K562 (cell line): ENCODE measurements around the gene CCDC85C. TPM values are rescaled to one million over a fixed set of nuclear protein-coding genes. Genes with fewer than 3 reads are reported as not detected.
A peak's percentile ranks its signal among the peaks of the same experiment; 100 is the strongest.

Source experiments
- ADNP ChIP-seq: fragments of 200-800 bp; sonication (Bioruptor generic); IDR thresholded peaks from 2 replicates; pipeline ENCODE4 v1.6.1; 2016; ENCODE audit warnings: missing genetic modification characterization, missing compliant biosample characterization
- CSDE1 ChIP-seq, 2 experiments: fragments of 450-650 bp; IDR thresholded peaks; 2 replicates each; pipeline ENCODE4 v1.6.1; 2016; ENCODE audit warnings: mild to moderate bottlenecking in 1 of 2
- MXI1 ChIP-seq: IDR thresholded peaks from 2 replicates; pipeline ENCODE4 v1.6.1; 2011; ENCODE audit warnings: low read depth, mild to moderate bottlenecking, improper control_type of control experiment, low read length
- NFE2L1 ChIP-seq: fragments of 450-650 bp; IDR thresholded peaks from 2 replicates; pipeline ENCODE4 v1.6.1; 2016; ENCODE audit warnings: missing genetic modification characterization, low read depth, mild to moderate bottlenecking, missing compliant biosample characterization, moderate library complexity, borderline replicate concordance
- NKRF ChIP-seq: fragments of 450-650 bp; IDR thresholded peaks from 2 replicates; pipeline ENCODE4 v1.6.1; 2016; ENCODE audit warnings: borderline replicate concordance
- POLR2AphosphoS5 ChIP-seq: IDR thresholded peaks from 2 replicates; pipeline ENCODE4 v1.6.1; 2011; ENCODE audit warnings: mild to moderate bottlenecking, low read depth, low read length, moderate library complexity; ENCODE audit not compliant: control insufficient read depth, insufficient read depth
- PYGO2 ChIP-seq: fragments of 450-650 bp; IDR thresholded peaks from 2 replicates; pipeline ENCODE4 v1.6.1; 2016; ENCODE audit warnings: mild to moderate bottlenecking, missing genetic modification characterization, moderate library complexity, missing compliant biosample characterization
- SAFB2 ChIP-seq: fragments of 200-400 bp; formaldehyde crosslinking; IDR thresholded peaks from 2 replicates; pipeline ENCODE4 v1.6.1; 2018; ENCODE audit warnings: borderline replicate concordance, low read length, low read depth, moderate library complexity; ENCODE audit not compliant: severe bottlenecking
- TEAD1 ChIP-seq, 2 experiments: fragments of 450-650 bp in 1 of 2; sonication (generic) in 1 of 2; formaldehyde crosslinking; IDR thresholded peaks; 2 replicates each; pipeline versions ENCODE4 v1.4.0 to v1.8.0; 2020 to 2022; ENCODE audit warnings: mild to moderate bottlenecking in 2 of 2, missing genetic modification reagents in 1 of 2
- ZC3H8 ChIP-seq: fragments of 450-650 bp; IDR thresholded peaks from 2 replicates; pipeline ENCODE4 v1.6.1; 2017
- ZNF165 ChIP-seq: fragments of 250-450 bp; sonication (Bioruptor Pico); IDR thresholded peaks from 2 replicates; pipeline ENCODE4 v1.4.0; 2020; ENCODE audit warnings: borderline replicate concordance
- ZNF197 ChIP-seq: fragments of 200-800 bp; sonication (Bioruptor generic); IDR thresholded peaks from 2 replicates; pipeline ENCODE4 v1.6.1; 2016; ENCODE audit warnings: low read depth, missing genetic modification characterization, missing compliant biosample characterization
- ZNF239 ChIP-seq: fragments of 250-450 bp; sonication (Bioruptor Pico); IDR thresholded peaks from 2 replicates; pipeline ENCODE4 v1.4.0; 2020; ENCODE audit warnings: mild to moderate bottlenecking
- ZNF644 ChIP-seq: fragments of 200-800 bp; sonication (Bioruptor generic); IDR thresholded peaks from 2 replicates; pipeline ENCODE4 v1.6.1; 2016; ENCODE audit warnings: low read depth, missing genetic modification characterization, missing compliant biosample characterization
- ZNF668 ChIP-seq: fragments of 250-450 bp; sonication (Bioruptor Pico); IDR thresholded peaks from 2 replicates; pipeline ENCODE4 v1.8.0; 2022; ENCODE audit warnings: mild to moderate bottlenecking, inconsistent platforms
- polyA plus RNA-seq, 8 experiments: library from polyadenylated mRNA; depleted of rRNA in 4 of 8; stranded (reverse) in 5 of 8; unstranded in 3 of 8; fragments of >200 nt; fragmentation: Nextera tagmentation in 2 of 8; fragmentation: Illumina TruSeq in 1 of 8; extraction: Ambion mirVana in 2 of 8; extraction: Trizol in 1 of 8; gene quantifications; 2 replicates each; pipeline versions ENCODE4 v1.2.1 to v1.2.3, GENCODE V29; 2011 to 2014; ENCODE audit warnings: inconsistent platforms in 1 of 8, missing spikeins in 1 of 8
- total RNA-seq, 7 experiments: library from RNA; depleted of rRNA in 6 of 7; stranded (reverse); fragments of >200 nt in 6 of 7; fragmentation: Illumina TruSeq in 2 of 7; extraction: Trizol in 2 of 7; gene quantifications; 2 replicates each; pipeline versions ENCODE4 v1.2.1 to v1.2.3, GENCODE V29; 2011 to 2021; ENCODE audit warnings: low replicate concordance in 1 of 7
- TF ChIP-seq, protein P1 (sequence below), 2 experiments: fragments of 450-650 bp; IDR thresholded peaks; 2 replicates each; pipeline ENCODE4 v1.6.1; 2016
- TF ChIP-seq, protein P2 (sequence below): fragments of 200-800 bp; sonication (Bioruptor generic); IDR thresholded peaks from 2 replicates; pipeline ENCODE4 v1.6.1; 2017; ENCODE audit warnings: missing genetic modification characterization, missing compliant biosample characterization
- TF ChIP-seq, protein P3 (sequence below): fragments of 450-650 bp; formaldehyde crosslinking; IDR thresholded peaks from 2 replicates; pipeline ENCODE4 v1.4.0; 2020; ENCODE audit warnings: mild to moderate bottlenecking
- TF ChIP-seq, protein P4 (sequence below): sonication (generic); formaldehyde crosslinking; IDR thresholded peaks from 2 replicates; pipeline ENCODE4 v1.4.0; 2020; ENCODE audit warnings: mild to moderate bottlenecking, missing genetic modification reagents

The CCDC85C gene
- total and polyA plus RNA-seq, 9 of the 15 experiments (the other 6 are each of a cell fraction or from before 2014, with no cell fraction given) = 0.18 to 22.0 (median 6.3) TPM

- TF ChIP-seq NKRF (peak; percentile 72; the same call in 1 of the 2 replicates), SAFB2 (no peak), TEAD1 (CRISPR knock-in tag; IDR thresholded peaks at IDR 0.05) (peak; percentile 47 to 92; a peak in 2 of 4 replicates), PYGO2 (no peak), ADNP (no peak), NFE2L1 (tag) (no peak), ZNF239 (CRISPR knock-in tag) (no peak), CSDE1 (IDR thresholded peaks at IDR 0.05) (peak in 1 of 2 experiments; percentile 57; a peak in 2 of 4 replicates), ZNF165 (CRISPR knock-in tag) (no peak), ZNF644 (no peak), ZC3H8 (no peak), MXI1 (no peak), ZNF668 (CRISPR knock-in tag) (no peak), ZNF197 (no peak), POLR2AphosphoS5 (peak; percentile 85)
- TF ChIP-seq, protein P1, sequence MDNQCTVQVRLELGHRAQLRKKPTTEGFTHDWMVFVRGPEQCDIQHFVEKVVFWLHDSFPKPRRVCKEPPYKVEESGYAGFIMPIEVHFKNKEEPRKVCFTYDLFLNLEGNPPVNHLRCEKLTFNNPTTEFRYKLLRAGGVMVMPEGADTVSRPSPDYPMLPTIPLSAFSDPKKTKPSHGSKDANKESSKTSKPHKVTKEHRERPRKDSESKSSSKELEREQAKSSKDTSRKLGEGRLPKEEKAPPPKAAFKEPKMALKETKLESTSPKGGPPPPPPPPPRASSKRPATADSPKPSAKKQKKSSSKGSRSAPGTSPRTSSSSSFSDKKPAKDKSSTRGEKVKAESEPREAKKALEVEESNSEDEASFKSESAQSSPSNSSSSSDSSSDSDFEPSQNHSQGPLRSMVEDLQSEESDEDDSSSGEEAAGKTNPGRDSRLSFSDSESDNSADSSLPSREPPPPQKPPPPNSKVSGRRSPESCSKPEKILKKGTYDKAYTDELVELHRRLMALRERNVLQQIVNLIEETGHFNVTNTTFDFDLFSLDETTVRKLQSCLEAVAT (IDR thresholded peaks at IDR 0.05) = 0 out of 4 replicates have a peak, but pooled peaks of 1 of the 2 experiments have one; percentile 23
- TF ChIP-seq, protein P2, sequence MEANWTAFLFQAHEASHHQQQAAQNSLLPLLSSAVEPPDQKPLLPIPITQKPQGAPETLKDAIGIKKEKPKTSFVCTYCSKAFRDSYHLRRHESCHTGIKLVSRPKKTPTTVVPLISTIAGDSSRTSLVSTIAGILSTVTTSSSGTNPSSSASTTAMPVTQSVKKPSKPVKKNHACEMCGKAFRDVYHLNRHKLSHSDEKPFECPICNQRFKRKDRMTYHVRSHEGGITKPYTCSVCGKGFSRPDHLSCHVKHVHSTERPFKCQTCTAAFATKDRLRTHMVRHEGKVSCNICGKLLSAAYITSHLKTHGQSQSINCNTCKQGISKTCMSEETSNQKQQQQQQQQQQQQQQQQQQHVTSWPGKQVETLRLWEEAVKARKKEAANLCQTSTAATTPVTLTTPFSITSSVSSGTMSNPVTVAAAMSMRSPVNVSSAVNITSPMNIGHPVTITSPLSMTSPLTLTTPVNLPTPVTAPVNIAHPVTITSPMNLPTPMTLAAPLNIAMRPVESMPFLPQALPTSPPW (CRISPR knock-in tag) = peak; percentile 85
- TF ChIP-seq, protein P3, sequence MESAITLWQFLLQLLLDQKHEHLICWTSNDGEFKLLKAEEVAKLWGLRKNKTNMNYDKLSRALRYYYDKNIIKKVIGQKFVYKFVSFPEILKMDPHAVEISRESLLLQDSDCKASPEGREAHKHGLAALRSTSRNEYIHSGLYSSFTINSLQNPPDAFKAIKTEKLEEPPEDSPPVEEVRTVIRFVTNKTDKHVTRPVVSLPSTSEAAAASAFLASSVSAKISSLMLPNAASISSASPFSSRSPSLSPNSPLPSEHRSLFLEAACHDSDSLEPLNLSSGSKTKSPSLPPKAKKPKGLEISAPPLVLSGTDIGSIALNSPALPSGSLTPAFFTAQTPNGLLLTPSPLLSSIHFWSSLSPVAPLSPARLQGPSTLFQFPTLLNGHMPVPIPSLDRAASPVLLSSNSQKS (CRISPR knock-in tag) = no peak
- TF ChIP-seq, protein P4, sequence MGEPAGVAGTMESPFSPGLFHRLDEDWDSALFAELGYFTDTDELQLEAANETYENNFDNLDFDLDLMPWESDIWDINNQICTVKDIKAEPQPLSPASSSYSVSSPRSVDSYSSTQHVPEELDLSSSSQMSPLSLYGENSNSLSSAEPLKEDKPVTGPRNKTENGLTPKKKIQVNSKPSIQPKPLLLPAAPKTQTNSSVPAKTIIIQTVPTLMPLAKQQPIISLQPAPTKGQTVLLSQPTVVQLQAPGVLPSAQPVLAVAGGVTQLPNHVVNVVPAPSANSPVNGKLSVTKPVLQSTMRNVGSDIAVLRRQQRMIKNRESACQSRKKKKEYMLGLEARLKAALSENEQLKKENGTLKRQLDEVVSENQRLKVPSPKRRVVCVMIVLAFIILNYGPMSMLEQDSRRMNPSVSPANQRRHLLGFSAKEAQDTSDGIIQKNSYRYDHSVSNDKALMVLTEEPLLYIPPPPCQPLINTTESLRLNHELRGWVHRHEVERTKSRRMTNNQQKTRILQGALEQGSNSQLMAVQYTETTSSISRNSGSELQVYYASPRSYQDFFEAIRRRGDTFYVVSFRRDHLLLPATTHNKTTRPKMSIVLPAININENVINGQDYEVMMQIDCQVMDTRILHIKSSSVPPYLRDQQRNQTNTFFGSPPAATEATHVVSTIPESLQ (CRISPR knock-in tag) = no peak
These were observed 122.9 kb downstream of the CCDC85C start, which contains the start of gene CCNK (continued) for GRCh38 chr14:99480917-99481744.
